SW480 (cell line): ENCODE results near the gene GID8.

ENCODE experiments used
- DNase-seq: peaks from one replicate; pipeline ENCODE4 v3.0.0-alpha.2; 2016; ENCODE audit warnings: low spot score

Gene GID8

GRCh38 chr20:62902926-62903615 is 34.9 kb upstream of the GID8 start:
- DNase-seq: no peak

DNA sequence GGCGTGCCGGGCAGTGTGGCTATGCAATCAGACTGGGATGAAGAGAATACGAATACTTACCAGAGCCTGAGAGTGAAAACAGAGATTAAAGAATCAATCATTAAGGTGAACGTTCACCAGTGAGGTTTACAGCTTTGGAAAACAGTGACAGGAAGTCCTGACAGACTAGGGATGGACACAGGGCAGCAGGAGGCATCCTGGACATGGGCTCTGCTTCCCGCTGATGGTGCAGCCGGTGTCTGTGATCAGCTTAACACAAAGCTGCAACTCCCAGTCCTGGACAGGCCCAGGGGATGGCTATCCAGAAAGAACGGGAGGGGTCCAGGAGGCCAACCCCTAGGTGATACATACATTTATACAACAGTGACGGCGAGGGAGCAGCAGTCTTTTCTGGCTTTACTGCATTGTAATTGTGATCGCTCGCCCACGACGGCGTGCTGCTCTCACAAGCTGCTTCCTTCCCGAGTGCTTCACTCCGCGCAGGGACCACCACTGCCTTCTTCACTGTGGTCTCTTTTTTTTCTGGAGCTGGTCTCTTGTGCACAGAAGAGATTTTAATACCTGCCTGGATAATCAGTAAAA is 32.3 kb upstream of the GID8 start:
- no peak for DNase-seq

- DNase-seq: no peak
Observed at GRCh38 chr20:62906209-62906608, 31.7 kb upstream of the GID8 start.

DNA sequence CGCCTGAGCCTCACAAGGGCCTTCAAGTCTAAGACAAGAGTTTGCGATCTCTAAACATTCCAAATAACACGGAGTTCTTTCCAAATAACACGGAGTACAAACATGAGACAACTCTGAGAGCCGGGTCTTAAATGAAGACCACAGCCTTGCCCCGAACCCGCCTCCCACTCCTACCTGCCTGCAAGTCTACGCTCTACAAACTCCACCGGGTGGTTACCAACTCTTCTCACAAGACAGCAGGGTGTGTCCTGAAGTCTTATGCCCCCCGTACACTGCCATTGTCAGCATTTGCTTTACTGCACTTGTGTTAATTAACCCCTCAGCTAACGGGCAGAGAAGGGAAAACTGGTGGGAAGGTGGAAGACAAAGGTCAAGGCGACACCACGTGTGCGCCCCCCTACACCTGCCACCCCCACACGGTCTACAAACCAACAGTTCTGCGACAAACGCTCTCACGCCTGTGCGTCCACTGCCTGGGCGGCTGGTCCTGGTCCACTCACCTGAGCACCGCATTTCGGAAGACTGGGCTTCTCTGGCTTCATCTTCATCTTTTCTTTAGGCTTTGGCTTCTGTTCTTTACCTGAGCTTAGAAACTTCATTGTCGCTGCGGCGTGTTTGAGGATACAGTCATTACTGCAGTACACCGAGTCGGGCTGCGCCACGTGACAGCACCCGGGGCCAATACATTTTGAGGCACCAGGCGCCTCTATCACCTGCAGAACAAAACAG is 31.1 kb upstream of the GID8 start:
- DNase-seq: no peak

GRCh38 chr20:62907384-62908317 is 30.3 kb upstream of the GID8 start:
- DNase-seq: no peak

DNA sequence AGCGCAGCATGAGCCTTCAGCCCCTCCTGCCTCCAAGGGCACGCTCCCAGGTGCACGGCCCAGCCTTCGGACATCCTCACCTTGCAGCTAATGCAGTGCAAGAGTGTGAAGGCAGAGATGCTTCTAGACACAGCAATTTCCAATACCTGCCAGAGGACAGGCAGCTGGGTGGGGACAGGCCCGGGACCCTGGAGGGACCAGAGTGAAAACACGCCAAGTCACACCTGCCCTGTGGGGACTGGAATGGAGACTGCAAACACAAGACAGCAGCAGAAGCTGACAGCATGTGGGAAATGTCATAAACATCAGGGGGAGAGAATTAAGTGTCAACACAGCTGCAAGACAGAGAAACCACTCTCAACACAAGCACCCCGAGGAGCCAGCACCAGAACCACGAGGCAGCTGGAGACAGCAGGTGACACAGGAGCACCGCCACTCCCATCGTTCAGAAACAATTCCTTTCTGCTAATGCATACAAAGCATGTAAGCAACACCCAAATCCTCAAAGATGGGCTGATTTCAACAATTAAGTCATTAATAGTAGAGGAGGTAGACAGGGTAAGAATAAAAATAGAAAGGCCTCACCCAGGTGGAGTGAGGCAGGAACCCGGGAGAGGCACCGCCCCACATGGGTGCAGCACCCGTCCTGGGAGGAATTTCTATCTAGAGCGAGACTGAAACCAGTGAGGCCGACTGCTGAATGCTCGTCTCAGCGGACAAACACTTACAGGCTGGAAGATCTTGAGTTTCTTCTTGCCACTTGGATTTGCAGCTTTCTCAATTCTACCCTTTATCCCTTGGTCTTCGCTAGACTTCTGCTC is 28.8 kb upstream of the GID8 start:
- DNase-seq: no peak

- no peak for DNase-seq
Observed at GRCh38 chr20:62910217-62910766, 27.7 kb upstream of the GID8 start.

DNA sequence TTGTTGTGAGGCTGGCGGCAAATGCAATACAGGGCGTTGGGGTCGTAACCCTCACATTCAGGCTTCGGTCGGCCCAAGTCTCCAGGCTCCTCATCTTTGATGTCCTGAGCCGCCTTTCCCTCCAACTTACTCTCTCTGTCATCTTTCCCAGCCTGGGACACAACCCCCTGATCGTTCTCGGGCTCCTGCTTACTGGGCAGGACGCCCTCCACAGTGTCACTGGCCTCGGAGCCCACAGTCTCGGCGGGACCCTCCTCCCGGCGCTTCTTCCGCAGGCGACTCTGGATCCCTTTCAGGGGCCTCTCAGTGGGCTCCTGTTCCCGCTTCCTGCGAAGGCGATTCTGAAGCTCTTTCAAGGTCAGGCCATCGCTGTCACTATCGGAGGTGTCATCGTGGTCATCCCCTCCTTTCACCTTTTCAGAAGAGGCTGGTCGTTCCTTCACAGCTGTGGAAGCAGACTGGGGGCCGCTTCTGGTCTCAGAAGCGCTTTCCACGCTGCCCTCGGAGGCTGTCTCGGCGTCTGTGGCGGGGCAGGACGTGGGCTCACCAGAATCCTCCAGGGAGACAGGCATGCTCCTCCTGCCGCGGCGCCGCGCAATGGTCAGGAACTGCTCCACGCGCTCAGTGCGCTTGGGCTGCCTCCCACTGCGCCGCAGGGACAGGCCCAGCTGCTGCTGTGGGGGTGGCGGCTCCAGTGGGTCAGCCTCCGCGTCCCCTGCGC is 27.0 kb upstream of the GID8 start:
- no peak for DNase-seq

DNA sequence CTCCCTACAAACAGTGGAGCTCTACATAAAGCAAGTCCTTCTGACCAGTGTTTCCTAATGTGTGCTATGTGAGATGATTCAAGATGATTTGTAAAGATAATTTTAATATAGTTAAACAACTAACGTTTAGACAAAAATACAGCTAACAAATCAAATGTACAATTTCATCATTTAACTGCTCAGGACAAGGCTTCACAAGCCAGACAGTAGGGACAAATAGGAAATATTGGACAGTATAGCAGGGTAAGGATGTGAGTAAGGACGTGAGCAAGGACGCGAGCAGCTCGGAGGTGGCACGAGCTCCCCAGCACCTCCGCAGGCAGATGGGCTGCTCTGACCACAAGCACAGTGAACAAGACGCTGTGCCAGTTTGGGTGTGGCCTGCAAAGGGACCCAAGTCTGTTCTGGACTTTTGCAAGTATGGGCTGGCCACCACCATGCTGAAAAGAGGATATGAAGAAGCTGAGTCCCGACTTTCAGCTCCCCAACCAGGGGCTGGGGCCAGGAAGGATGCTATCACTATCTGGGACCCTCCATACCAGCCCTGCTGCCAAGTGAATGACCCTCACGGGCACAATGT is 26.2 kb upstream of the GID8 start:
- no peak for DNase-seq

DNA sequence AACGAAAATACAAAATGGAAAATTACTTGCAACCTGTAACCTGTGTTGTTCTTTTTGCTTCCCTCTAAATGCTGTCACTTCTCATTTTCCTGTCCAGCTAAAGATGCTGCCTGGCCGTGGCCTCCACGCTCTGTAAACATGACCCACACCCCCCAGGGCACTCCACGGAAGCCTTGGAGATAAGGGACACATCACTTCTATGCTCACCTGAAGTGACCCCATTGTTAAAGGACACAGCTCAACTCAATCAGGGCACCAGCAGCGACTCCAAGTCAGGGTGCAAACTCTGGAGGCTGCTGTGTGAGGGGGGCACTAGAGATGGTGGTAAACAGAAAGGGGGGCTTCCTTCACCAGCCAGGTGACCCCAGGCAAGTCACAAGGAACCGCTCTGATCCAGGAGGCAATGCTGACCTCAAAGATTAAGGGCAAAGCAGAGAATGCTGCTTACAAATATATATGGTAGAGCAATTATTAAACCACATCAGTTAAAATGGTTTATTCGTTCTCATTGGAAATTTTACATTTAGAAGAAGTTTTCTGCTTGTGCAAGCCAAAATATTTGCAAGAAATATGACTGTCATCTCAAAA is 24.8 kb upstream of the GID8 start:
- DNase-seq: no peak

- no peak for DNase-seq
Observed at GRCh38 chr20:62914436-62914835, 23.5 kb upstream of the GID8 start.

GRCh38 chr20:62914970-62915457 is 22.9 kb upstream of the GID8 start:
- peak; percentile 43 for DNase-seq

DNA sequence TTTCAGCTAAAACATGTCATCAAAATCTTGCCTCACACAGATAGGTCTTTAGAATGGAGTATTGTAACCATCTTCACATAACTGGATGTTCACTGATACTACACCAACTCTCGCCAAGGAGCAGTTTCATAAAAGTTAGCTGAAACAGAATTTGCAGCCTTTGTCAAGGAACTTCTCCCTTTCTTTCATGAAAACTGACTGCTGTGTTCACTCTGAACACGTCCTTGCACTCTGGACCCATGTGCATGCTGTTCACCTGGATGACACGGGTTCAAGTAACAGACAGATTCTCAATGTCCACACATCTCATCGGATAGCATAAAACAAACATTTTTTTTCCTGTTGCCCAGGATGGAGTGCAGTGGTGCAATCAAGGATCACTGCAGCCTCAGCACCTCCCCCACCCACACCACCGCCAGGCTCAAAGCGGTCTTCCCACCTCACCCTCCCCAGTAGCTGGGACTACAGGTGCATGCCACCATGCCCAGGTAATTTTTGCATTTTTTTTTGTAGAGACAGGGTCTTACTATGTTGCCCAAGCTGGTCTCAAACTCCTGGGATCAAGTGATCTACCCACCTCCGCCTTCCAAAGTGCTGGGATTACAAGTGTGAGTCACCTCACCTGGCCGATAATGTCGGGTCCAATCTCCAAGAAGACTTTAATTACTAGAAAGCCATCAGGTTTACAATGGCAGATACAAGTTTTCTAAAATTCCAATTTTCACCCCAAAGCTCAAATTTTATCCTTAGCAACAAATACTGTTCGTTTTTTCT is 21.1 kb upstream of the GID8 start:
- DNase-seq: no peak

GRCh38 chr20:62917720-62918119 is 20.2 kb upstream of the GID8 start:
- no peak for DNase-seq

DNA sequence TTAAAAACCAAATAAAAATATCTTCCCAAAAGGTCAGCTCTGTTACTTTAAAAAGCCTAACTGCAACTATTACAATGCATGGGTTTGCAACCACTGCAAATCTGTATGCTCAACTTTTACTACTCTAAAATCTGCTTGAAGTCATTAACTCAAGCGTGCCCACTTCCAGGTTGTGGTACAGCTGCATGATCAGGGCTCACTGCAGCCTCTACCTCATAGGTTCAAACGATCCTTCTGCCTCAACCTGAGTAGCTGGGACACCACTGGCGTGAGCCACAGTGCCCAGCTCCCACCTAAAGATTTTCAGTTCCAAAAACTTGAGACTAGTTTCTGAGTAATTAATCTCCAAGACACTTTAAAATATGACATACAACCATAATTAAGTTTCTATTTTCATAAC is 19.8 kb upstream of the GID8 start:
- DNase-seq: no peak

DNA sequence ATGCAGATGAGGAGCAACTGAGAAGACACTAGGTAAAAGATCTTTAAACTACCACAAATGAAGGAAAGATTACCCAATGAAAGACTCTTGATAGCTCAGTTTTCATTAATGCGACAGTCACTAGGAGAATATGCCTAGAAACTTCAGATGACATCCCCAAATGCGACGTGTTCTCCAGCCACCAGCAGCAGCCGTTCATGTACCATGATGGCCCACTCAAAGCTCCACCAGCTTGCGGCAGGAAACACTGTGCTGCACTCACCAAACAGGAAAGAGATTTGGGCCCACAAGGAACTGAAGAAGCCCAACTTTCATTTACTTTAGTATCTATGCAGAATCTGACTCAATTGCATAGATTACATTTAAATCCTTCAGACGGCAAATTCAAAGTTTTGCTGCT is 19.1 kb upstream of the GID8 start:
- DNase-seq: no peak

GRCh38 chr20:62920039-62920645 is 17.8 kb upstream of the GID8 start:
- no peak for DNase-seq

DNA sequence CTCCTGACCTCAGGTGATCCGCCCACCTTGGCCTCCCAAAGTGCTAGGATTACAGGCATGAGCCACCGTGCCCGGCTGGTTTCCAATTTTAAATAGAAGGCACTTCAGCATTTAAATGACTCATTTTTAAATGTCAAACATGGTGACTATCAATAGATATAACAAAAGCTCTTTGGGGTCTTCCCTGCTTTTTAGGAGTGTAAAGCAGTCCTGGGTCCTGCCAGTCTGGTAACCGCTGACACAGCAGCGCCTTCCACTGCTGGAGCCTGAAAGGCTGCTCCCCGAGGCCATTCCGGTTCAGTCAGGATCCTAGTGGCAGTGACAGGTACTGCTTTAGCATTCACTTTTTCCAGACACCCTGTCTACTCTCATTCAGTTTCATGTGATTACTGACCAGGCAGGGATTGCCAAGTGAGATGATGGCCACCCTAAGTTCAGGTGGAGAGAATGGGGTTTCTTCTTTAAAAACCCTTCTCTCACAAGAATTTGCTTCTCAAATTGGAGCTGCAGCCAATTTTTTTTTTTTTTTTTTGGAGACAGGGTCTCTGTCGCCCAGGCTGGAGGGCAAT is 16.7 kb upstream of the GID8 start:
- DNase-seq: peak; percentile 73
